SKM-1 (cell line): ENCODE results near the gene TAS2R9.
"Not testable (repeated sequence)": the region's sequence is repeated elsewhere in the genome, so short reads cannot be mapped to it uniquely, and the experiment has no call there.

Source experiments
- DNase-seq: peaks from one replicate; lab custom pipeline; 2025; ENCODE audit not compliant: unreplicated experiment; lab: John Stamatoyannopoulos, UW

TAS2R9 gene, protein sequence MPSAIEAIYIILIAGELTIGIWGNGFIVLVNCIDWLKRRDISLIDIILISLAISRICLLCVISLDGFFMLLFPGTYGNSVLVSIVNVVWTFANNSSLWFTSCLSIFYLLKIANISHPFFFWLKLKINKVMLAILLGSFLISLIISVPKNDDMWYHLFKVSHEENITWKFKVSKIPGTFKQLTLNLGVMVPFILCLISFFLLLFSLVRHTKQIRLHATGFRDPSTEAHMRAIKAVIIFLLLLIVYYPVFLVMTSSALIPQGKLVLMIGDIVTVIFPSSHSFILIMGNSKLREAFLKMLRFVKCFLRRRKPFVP

GRCh38 chr12:10810068-10810467 lies at the start of gene TAS2R9:
Gene TAS2R9, minus strand, starts transcription at chr12:10810168. Its CDS starts 93 bp downstream, at chr12:10810075.
- no peak for DNase-seq

- no peak for DNase-seq
These were observed 45.8 kb upstream of the TAS2R9 start for GRCh38 chr12:10855807-10856206.

DNA sequence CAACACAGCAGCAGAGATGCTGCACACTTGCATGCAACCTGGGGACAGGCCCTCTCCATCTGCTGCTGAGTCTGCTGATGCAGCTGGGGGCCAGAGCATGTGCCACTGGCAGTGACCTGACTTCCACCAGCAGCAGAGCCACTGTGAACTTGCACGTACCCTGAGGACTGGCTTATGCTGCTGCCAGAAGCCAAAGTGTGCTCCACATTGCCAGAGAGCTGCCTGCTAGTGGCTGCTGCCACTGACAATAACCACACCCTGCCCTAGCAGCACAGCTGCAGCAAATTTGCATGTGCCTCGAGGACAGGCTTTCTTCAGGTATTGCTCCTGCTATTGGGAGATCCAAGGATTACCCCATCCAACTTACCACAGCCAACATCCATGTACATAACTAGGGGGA lies 43.8 kb upstream of the TAS2R9 start:
- no peak for DNase-seq

- no peak for DNase-seq
These were observed 41.4 kb upstream of the TAS2R9 start for GRCh38 chr12:10851243-10851858.

- no peak for DNase-seq
These were observed 39.5 kb upstream of the TAS2R9 start, which contains the start of gene PRR4 for GRCh38 chr12:10849425-10849878. Gene PRR4, minus strand, starts transcription at chr12:10849475. Its CDS starts 38 bp downstream, at chr12:10849437.

DNA sequence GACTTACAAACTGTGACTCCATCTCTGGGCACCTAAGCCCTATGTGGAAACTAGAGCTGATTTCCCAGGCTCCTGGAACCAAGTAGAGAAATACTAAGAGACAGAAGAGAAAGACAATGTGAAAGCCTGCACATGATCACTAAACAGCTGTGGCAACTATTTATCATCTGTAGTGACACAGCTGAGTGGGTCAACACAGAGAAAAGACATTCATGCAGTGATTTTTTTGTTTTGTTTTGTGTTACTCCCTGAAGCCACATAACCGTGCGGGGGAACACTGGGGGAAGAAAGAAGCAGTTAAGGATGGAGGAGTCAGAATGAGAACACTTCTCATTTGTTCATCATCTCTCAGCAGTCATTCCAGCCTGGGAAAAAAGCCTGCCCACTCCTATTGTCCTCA lies 37.8 kb upstream of the TAS2R9 start:
- no peak for DNase-seq

DNA sequence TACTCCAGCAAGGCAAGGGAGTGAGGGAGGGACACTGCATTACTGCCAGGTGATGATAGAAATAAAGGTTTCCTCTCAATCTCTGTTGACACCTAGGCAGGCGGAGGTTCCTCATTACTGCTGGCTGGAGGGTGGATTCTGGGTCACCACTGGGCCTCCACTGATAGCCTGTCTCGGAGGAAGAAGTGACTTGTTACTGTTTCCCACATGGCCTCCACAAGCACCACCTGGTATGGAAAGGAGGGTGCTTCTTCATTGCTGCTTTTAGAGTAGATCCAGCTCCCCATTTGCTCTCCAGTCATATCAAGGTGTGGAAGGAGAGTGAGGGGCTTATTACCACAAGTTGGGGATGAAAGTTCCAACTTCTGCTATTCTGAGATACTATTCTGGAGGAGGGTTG lies 32.9 kb upstream of the TAS2R9 start:
- no peak for DNase-seq

DNA sequence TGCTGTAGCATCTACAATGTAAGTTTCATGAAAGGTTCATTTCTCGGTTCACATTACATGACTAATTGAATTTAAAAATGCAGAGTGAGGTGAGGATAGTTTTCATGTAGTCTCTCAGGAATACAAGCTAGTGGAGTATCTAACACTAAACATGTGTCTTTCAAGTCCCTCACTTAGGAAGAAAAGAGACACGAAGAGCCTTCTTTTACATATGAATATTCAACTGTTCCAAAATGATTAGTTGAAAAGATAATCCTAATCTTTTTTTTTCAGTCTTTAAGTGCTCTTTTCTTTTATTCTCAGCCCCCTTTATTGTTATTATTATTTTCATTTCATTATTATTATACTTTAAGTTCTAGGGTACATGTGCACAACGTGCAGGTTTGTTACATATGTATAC lies 28.5 kb upstream of the TAS2R9 start:
- DNase-seq = no peak

DNA sequence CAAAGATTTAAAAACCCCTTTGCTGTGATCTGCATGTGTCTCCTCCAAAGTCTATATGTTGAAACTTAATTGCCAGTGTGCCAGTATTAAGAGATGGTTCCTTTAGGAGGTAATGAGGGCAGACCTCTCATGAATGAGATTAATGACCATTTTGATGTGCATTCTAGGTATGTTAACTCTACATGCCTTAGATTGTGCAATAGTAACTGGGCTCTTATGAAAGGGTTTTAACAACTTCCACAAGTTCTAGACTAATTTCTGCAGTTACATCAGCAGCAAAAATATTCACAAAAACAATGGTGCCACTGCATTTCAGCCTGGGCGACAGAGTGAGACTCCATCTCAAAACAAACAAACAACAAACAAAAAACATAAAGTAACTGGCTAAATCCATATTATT lies 20.0 kb upstream of the TAS2R9 start:
- DNase-seq = no peak

DNA sequence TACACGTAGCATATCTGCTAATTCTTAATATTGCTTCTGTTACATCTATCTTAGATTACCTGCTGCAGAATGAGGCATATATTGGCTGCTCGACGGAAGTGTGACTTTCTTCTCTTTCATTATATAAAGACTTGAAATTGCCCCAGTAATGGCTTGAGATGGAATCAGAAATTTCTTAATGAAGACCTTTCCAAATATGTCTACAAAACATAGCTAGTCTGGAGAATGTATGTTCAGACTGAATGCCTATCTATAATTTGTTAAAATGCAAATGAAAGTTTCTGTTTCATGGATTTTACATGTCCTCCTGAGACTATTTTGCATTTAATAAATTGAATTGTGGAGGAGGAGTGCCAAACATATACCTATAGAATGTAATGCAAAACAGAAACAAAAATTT lies 16.3 kb upstream of the TAS2R9 start, which contains the start of gene TAS2R10:
Gene TAS2R10 (minus strand): TSS at position 101 of the 400 bp plus-strand sequence. CDS start 89 bp downstream, at position 12.
- no peak for DNase-seq

DNA sequence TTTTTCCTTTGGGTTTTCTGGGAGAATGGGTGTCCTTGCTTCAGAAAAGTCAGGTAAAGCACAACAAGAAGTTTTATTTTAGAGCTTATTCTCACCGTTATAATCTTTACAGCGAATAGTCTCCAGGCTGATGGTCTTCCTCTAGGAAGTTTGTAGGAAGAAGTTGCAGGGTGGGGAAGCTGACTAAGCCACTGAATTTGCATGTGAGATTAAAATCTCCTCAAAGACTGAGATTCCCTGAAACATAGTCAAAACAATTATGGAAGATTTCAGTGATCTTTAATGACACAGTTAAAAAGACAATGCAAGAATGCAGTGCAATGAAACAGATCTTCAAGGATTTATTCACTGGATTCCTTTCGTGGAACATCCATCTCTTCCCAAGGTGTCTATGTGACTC lies 15.0 kb upstream of the TAS2R9 start:
- no peak for DNase-seq

GRCh38 chr12:10811883-10812536 lies 2.0 kb upstream of the TAS2R9 start:
- no peak for DNase-seq

DNA sequence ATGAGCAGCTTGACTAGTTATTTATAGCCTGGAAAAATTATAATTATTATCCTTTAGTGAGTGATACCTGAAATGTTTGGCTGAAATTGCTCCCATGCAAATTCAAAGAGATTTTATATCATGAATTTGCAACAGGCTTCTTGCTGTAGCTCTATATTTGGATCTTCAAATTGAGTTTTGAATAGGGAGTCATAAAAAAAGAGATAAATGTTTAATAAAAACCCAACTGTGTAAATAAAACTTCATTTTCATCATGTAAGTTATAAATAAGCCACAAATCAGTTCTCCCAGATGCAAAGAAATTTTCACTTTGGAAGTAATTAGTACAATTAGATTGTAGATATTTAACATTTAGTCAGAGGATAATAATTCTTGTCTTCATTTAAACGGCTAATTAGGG lies 2.8 kb downstream of the TAS2R9 start, which contains the start of gene TAS2R8:
Gene TAS2R8 (minus strand): TSS at position 101 of the 400 bp plus-strand sequence. CDS start 306 bp downstream, outside the sequence.
- no peak for DNase-seq

GRCh38 chr12:10802587-10802986 lies 7.4 kb downstream of the TAS2R9 start, which contains the start of gene TAS2R7:
Gene TAS2R7, minus strand, starts transcription at chr12:10802627. Its CDS starts 57 bp downstream, at chr12:10802570.
- no peak for DNase-seq

- no peak for DNase-seq
These were observed 8.2 kb downstream of the TAS2R9 start for GRCh38 chr12:10801741-10802140.

DNA sequence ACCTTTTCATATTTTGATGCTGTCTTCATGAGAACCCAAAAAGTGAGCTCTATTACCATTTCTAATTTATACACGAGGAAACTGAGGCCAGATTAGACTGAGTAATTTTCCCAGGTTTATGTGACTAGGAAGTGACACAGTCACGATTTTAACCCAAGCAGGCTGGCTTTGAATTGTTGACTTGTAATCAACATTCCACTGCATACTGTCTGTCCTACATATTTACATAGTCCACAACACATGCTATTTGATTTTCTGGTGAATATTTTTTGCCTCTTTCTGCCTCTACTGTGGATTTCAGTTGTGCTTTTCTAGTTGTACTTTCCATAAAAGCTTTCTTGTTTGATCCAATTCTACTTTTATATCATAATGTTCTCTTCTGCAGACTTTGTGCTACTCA lies 15.7 kb downstream of the TAS2R9 start:
- DNase-seq = no peak

DNA sequence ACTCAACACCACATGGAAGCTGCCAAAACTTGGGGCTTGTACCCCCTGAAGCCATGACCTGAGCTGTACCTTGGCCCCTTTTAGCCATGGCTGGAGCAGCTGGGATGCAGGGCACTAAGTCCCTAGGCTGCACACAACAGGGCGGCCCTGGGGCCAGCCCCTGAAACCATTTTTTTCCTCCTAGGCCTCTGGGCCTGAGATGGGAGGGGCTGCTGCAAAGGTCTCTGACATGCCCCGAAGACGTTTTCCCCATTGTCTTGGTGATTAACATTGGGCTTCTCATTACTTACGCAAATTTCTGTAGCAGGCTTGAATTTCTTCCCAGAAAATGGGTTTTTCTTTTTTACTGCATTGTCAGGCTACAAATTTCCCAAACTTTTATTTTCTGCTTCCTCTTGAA lies 18.2 kb downstream of the TAS2R9 start:
- not testable (repeated sequence) for DNase-seq

- DNase-seq = no peak
These were observed 26.7 kb downstream of the TAS2R9 start for GRCh38 chr12:10783252-10783651.

GRCh38 chr12:10779103-10779502 lies 30.9 kb downstream of the TAS2R9 start:
- DNase-seq = no peak

DNA sequence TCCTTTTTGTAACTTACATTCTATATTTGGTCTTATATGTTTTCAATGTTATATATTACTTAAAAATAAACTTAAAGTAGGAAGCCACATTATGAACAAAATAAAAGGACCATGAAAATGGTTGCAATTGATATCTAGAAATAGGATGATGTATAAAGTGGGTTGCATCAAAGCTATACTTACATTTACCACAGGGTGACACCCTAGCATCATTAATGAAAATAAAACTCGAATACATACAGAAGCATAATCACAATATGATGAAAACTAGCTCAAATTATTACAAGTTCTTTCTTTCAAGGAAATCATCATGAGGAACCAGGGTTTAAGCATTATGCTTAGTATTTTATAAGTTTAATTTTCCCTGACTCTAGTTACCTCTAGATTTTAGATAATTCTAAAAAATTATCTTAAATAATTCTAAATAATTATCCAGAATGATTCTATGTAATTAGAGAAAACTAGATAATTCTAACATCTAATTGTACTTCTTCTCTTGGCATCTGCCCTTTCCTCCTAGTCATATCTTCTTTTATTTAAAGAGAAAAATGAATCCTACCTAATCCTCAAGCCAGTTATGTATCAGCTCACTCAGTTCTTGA lies 38.7 kb downstream of the TAS2R9 start:
- no peak for DNase-seq

DNA sequence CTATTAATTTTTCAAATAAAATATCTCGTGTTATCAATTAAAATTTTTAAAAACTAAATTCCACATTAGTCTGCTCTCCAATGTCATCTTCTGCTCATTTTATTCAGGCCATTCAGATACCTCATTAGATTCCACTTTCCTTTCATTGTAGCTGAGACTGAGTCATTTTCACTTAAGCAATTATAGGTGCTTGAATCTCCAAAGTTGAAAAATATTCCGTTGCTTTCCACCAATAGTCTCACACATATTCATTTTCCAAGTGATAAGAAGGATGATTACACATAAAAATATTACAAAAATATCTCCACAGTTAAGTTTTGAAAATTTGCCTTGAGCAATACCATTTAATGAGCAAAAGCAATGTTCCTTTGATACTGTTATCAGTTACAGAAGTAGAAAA lies 50.3 kb downstream of the TAS2R9 start:
- no peak for DNase-seq
